HCT116 (cell line): ENCODE measurements around the gene TTR.

ENCODE experiments used
- ELF1 ChIP-seq: IDR thresholded peaks from 2 replicates; pipeline ENCODE4 v1.6.1; 2012; ENCODE audit warnings: low read depth, borderline replicate concordance
- EZH2 ChIP-seq: fragments of 200-600 bp; sonication (generic); IDR thresholded peaks from 2 replicates; pipeline ENCODE4 v1.6.1; 2017; ENCODE audit warnings: antibody characterized with exemption, mixed run types
- EZH2phosphoT487 ChIP-seq: fragments of 200-600 bp; IDR thresholded peaks from 2 replicates; pipeline ENCODE4 v1.6.1; 2018; ENCODE audit warnings: antibody characterized with exemption, borderline replicate concordance
- POLR2A ChIP-seq: IDR thresholded peaks from 2 replicates; pipeline ENCODE4 v1.7.0; 2011; ENCODE audit warnings: borderline replicate concordance; ENCODE audit not compliant: insufficient read depth, insufficient read length; ENCODE audit errors: extremely low read depth

DNA sequence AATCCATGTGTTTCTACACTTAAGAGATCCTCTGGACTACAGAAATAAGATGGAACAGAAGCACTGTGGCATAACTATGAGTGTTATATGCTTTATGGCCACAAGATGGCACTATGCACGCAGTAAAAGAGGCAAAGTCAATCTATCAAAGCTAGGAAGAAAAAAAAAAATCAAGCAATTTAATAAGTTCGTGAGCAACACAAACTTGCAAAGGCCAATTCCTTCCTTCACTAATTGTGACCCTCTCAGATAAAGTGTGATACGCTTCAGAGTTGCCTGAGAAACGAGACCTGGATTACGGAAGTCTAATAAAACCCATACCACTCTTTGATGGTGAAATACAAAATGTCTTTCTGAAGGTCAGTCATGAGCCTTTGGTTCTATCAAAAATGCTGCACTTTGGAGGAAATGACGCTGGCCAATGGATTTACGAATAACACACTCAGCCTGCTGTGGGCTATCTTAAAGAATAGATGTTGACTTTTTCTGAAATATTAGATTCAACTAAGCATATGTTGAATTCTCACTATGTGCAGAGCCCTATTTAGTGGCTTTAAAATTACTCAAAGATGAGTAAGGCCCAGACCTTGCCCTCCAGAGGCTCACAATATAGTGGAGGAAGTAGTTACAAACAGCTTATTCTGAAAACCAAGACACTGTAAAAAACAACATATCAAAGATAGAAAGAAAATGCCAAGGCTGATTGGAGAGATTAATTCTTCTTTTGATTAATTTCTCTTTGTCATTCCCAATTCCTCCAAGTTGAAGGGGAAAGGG lies 35.5 kb upstream of the TTR start:
- TF ChIP-seq POLR2A (no peak), EZH2 (no peak), ELF1 (no peak), EZH2phosphoT487 (no peak)
